Neuronal stem cell (in vitro differentiated cells): ENCODE results near the gene POLH.

Experiments used
- DNase-seq: peaks from one replicate; pipeline ENCODE4 v3.0.0-alpha.2; 2013; ENCODE audit warnings: low spot score
- H2AFZ ChIP-seq: one replicate; pipeline ENCODE4 v1.6.1; 2013; ENCODE audit warnings: mild to moderate bottlenecking, low read length, inconsistent platforms
- H2AK5ac ChIP-seq: 2 replicates; pipeline ENCODE4 v1.6.1; 2013; ENCODE audit warnings: low read depth, mild to moderate bottlenecking, inconsistent platforms, low read length, moderate library complexity, mixed read lengths
- H2BK120ac ChIP-seq: 2 replicates; pipeline ENCODE4 v1.6.1; 2013; ENCODE audit warnings: low read depth, mild to moderate bottlenecking, inconsistent platforms, low read length, moderate library complexity, mixed read lengths
- H2BK12ac ChIP-seq: one replicate; pipeline ENCODE4 v1.6.1; 2013; ENCODE audit warnings: low read length, inconsistent platforms
- H2BK15ac ChIP-seq: 2 replicates; pipeline ENCODE4 v1.6.1; 2013; ENCODE audit warnings: mild to moderate bottlenecking, low read length, inconsistent platforms, mixed read lengths
- H2BK5ac ChIP-seq: one replicate; pipeline ENCODE4 v1.6.1; 2013; ENCODE audit warnings: inconsistent platforms, mild to moderate bottlenecking, low read length, moderate library complexity
- H3K14ac ChIP-seq: one replicate; pipeline ENCODE4 v1.6.1; 2013; ENCODE audit warnings: low read length, inconsistent platforms
- H3K18ac ChIP-seq: 2 replicates; pipeline ENCODE4 v1.6.1; 2013; ENCODE audit warnings: low read length, inconsistent platforms
- H3K23ac ChIP-seq: 2 replicates; pipeline ENCODE4 v1.6.1; 2013; ENCODE audit warnings: low read depth, mild to moderate bottlenecking, mixed read lengths, low read length, inconsistent platforms; ENCODE audit not compliant: poor library complexity
- H3K27ac ChIP-seq: replicated peaks from 3 replicates; pipeline ENCODE4 v1.5.1; 2013; ENCODE audit warnings: low read length, inconsistent platforms
- H3K27me3 ChIP-seq, 3 experiments: 2 replicates each; pipeline ENCODE4 v1.6.1; 2013; ENCODE audit warnings: low read length in 3 of 3, mild to moderate bottlenecking in 2 of 3, inconsistent platforms in 1 of 3, low read depth in 1 of 3, mixed read lengths in 1 of 3, moderate library complexity in 1 of 3; ENCODE audit not compliant: control insufficient read depth in 3 of 3, insufficient read depth in 3 of 3
- H3K36me3 ChIP-seq, 2 donors: replicated peaks in 1 of 2; 2 replicates each; pipeline ENCODE4 v1.6.1; 2013; ENCODE audit warnings: low read length in 2 of 2; ENCODE audit not compliant: control insufficient read depth in 2 of 2, insufficient read depth in 2 of 2
- H3K4ac ChIP-seq: 2 replicates; pipeline ENCODE4 v1.6.1; 2013; ENCODE audit warnings: inconsistent platforms, mild to moderate bottlenecking, low read length, moderate library complexity
- H3K4me1 ChIP-seq, 2 donors: 1 replicate in 1 of 2; 2 replicates in 1 of 2; pipeline ENCODE4 v1.6.1; 2013; ENCODE audit warnings: low read length in 2 of 2, low read depth in 1 of 2; ENCODE audit not compliant: control insufficient read depth in 2 of 2, insufficient read depth in 1 of 2
- H3K4me2 ChIP-seq: one replicate; pipeline ENCODE4 v1.6.1; 2013; ENCODE audit warnings: mild to moderate bottlenecking, low read length, inconsistent platforms; ENCODE audit not compliant: insufficient read depth, poor library complexity, severe bottlenecking
- H3K4me3 ChIP-seq, 2 donors: 2 replicates each; pipeline ENCODE4 v1.5.1; 2013; ENCODE audit warnings: low read length in 2 of 2, mild to moderate bottlenecking in 2 of 2, inconsistent platforms in 1 of 2, moderate library complexity in 1 of 2
- H3K79me1 ChIP-seq: one replicate; pipeline ENCODE4 v1.6.1; 2013; ENCODE audit warnings: low read depth, mild to moderate bottlenecking, inconsistent platforms, low read length, moderate library complexity
- H3K9ac ChIP-seq: one replicate; pipeline ENCODE4 v1.6.1; 2013; ENCODE audit warnings: mild to moderate bottlenecking, low read depth, low read length, inconsistent platforms; ENCODE audit not compliant: poor library complexity
- H3K9me3 ChIP-seq, 2 donors: replicated peaks in 1 of 2; 2 replicates each; pipeline versions ENCODE3 to v1.6.1; 2013; ENCODE audit warnings: low read length in 2 of 2, mild to moderate bottlenecking in 2 of 2, inconsistent platforms in 1 of 2, low read depth in 1 of 2, mixed read lengths in 1 of 2, moderate library complexity in 1 of 2; ENCODE audit not compliant: control insufficient read depth in 2 of 2, insufficient read depth in 1 of 2
- H4K8ac ChIP-seq: one replicate; pipeline ENCODE4 v1.6.1; 2013; ENCODE audit warnings: low read depth, mild to moderate bottlenecking, inconsistent platforms, low read length, moderate library complexity
- H4K91ac ChIP-seq: one replicate; pipeline ENCODE4 v1.6.1; 2013; ENCODE audit warnings: low read length, low read depth, mild to moderate bottlenecking, inconsistent platforms; ENCODE audit not compliant: poor library complexity
- WGBS, 2 donors: extraction: QIAGEN DNeasy Blood & Tissue Kit; methylation state at CpG; one replicate each; pipeline ENCODE4 v1.1.7; 2013; ENCODE audit warnings: missing lambda C conversion rate in 2 of 2, mixed read lengths in 1 of 2; ENCODE audit not compliant: insufficient read length in 2 of 2, insufficient replicate concordance in 1 of 2; ENCODE audit errors: extremely low coverage in 2 of 2; 5-methylcytosine and 5-hydroxymethylcytosine counted together

The POLH gene

GRCh38 chr6:43614396-43614730, 38.4 kb downstream of the POLH start:
- Histone ChIP-seq H3K18ac (no peak overlapping the region), H3K4ac (no peak overlapping the region), H3K14ac (no peak overlapping the region), H4K8ac (no peak overlapping the region), H3K4me3 (no peak overlapping the region), H2BK12ac (no peak overlapping the region), H3K36me3 (peaks cover 10 to 84% of the 10 kb centered on the region in 2 donors), H2BK5ac (no peak overlapping the region), H3K9me3 (no peaks in the 10 kb centered on the region), H2AFZ (no peak overlapping the region), H3K4me2 (no peak overlapping the region), H3K27ac (no peak overlapping the region), H2BK15ac (no peak overlapping the region), H2AK5ac (no peak overlapping the region), H3K79me1 (no peaks in the 10 kb centered on the region), H3K9ac (no peak overlapping the region), H3K23ac (no peak overlapping the region), H2BK120ac (no peak overlapping the region), H3K27me3 (no peaks in the 10 kb centered on the region), H3K4me1 (no peaks in the 10 kb centered on the region), H4K91ac (no peak overlapping the region)
- no peak for DNase-seq
- WGBS, 2 donors: no CpG with 5 or more reads among the region's 3 CpGs

- Histone ChIP-seq H2BK5ac (no peak overlapping the region), H4K91ac (no peak overlapping the region), H3K36me3 (peaks cover 25 to 85% of the 10 kb centered on the region in 2 donors), H2BK120ac (no peak overlapping the region), H2BK15ac (no peak overlapping the region), H3K4me3 (no peak overlapping the region), H2AK5ac (no peak overlapping the region), H3K23ac (no peak overlapping the region), H2BK12ac (no peak overlapping the region), H3K18ac (no peak overlapping the region), H3K9me3 (no peaks in the 10 kb centered on the region), H3K4me1 (no peaks in the 10 kb centered on the region), H4K8ac (no peak overlapping the region), H3K27me3 (no peaks in the 10 kb centered on the region), H3K27ac (no peak overlapping the region), H3K79me1 (peaks cover 2% of the 10 kb centered on the region), H3K4ac (no peak overlapping the region), H3K9ac (no peak overlapping the region), H2AFZ (no peak overlapping the region), H3K4me2 (no peak overlapping the region), H3K14ac (no peak overlapping the region)
- no peak for DNase-seq
- no CpG with 5 or more reads among the region's 9 CpGs for WGBS, 2 donors
Observed at GRCh38 chr6:43616725-43617472, 40.9 kb downstream of the POLH start.

GRCh38 chr6:43621078-43621835, 45.3 kb downstream of the POLH start:
- no peak overlapping the region for H3K27ac ChIP-seq
- no peak overlapping the region for H4K8ac ChIP-seq
- no peak overlapping the region for H2BK12ac ChIP-seq
- DNase-seq: no peak
- no peak overlapping the region for H4K91ac ChIP-seq
- no peak overlapping the region for H3K4me3 ChIP-seq
- H2AK5ac ChIP-seq: no peak overlapping the region
- H3K4me2 ChIP-seq: no peak overlapping the region
- H3K36me3 ChIP-seq: peaks cover 52 to 97% of the 10 kb centered on the region in 2 donors
- H3K9me3 ChIP-seq: no peaks in the 10 kb centered on the region
- no peak overlapping the region for H2BK5ac ChIP-seq
- no peak overlapping the region for H3K4ac ChIP-seq
- no peak overlapping the region for H2BK120ac ChIP-seq
- H2AFZ ChIP-seq: no peak overlapping the region
- no peak overlapping the region for H2BK15ac ChIP-seq
- H3K23ac ChIP-seq: no peak overlapping the region
- no CpG with 5 or more reads among the region's 12 CpGs for WGBS, 2 donors
- no peaks in the 10 kb centered on the region for H3K4me1 ChIP-seq
- no peak overlapping the region for H3K18ac ChIP-seq
- H3K27me3 ChIP-seq: no peaks in the 10 kb centered on the region
- no peak overlapping the region for H3K14ac ChIP-seq
- H3K79me1 ChIP-seq: peaks cover 4% of the 10 kb centered on the region
- no peak overlapping the region for H3K9ac ChIP-seq

- no peak overlapping the region for H2BK15ac ChIP-seq
- no peak for DNase-seq
- no peak overlapping the region for H3K23ac ChIP-seq
- WGBS, 2 donors: no CpG with 5 or more reads among the region's 10 CpGs
- no peaks in the 10 kb centered on the region for H3K4me1 ChIP-seq
- H2BK5ac ChIP-seq: no peak overlapping the region
- H3K36me3 ChIP-seq: peaks cover 54 to 97% of the 10 kb centered on the region in 2 donors
- no peaks in the 10 kb centered on the region for H3K27me3 ChIP-seq
- H3K4me2 ChIP-seq: no peak overlapping the region
- H2BK120ac ChIP-seq: no peak overlapping the region
- H3K18ac ChIP-seq: no peak overlapping the region
- no peak overlapping the region for H3K27ac ChIP-seq
- H2AK5ac ChIP-seq: no peak overlapping the region
- H3K79me1 ChIP-seq: peaks cover 5% of the 10 kb centered on the region
- no peak overlapping the region for H3K9ac ChIP-seq
- H2AFZ ChIP-seq: no peak overlapping the region
- H4K91ac ChIP-seq: no peak overlapping the region
- no peaks in the 10 kb centered on the region for H3K9me3 ChIP-seq
- H4K8ac ChIP-seq: no peak overlapping the region
- no peak overlapping the region for H3K14ac ChIP-seq
- H3K4me3 ChIP-seq: no peak overlapping the region
- no peak overlapping the region for H2BK12ac ChIP-seq
- H3K4ac ChIP-seq: no peak overlapping the region
Observed at GRCh38 chr6:43621836-43622180, 45.8 kb downstream of the POLH start.
